K562 (cell line): ENCODE data around the gene ZSCAN26.
"Not testable (repeated sequence)": the region's sequence is repeated elsewhere in the genome, so short reads cannot be mapped to it uniquely, and the experiment has no call there.

Experiments used
- NFIC ChIP-seq: fragments of 450-650 bp; IDR thresholded peaks from 2 replicates; pipeline ENCODE4 v1.6.1; 2017; ENCODE audit warnings: mild to moderate bottlenecking, inconsistent platforms
- NFYB ChIP-seq: IDR thresholded peaks from 2 replicates; pipeline ENCODE4 v1.6.1; 2011; ENCODE audit warnings: mild to moderate bottlenecking, moderate library complexity; ENCODE audit not compliant: insufficient read length; ENCODE audit errors: extremely low read depth
- PML ChIP-seq: IDR thresholded peaks from 2 replicates; pipeline ENCODE4 v1.6.1; 2012; ENCODE audit warnings: low read length, inconsistent platforms

GRCh38 chr6:28306363-28306762 is 39.4 kb downstream of the ZSCAN26 start:
- TF ChIP-seq PML, NFYB, NFIC: not testable (repeated sequence)
